Chondrocyte (in vitro differentiated cells): Measurements from ENCODE around the gene MON2. TPM values are rescaled to one million over a fixed set of nuclear protein-coding genes. Genes with fewer than 3 reads are reported as not detected.

Experiments
- DNase-seq: peaks from one replicate; pipeline ENCODE4 v3.0.0; 2021; ENCODE audit warnings: mixed read lengths, low spot score
- H3K27ac Mint-ChIP-seq: one replicate; pipeline ENCODE4 v1.8.0; 2021; ENCODE audit warnings: mild to moderate bottlenecking, moderate library complexity, mixed read lengths; ENCODE audit not compliant: unreplicated experiment
- H3K27me3 Mint-ChIP-seq: 2 replicates; pipeline ENCODE4 v1.8.0; 2021; ENCODE audit warnings: low read depth, mixed read lengths
- H3K36me3 Mint-ChIP-seq: 2 replicates; pipeline ENCODE4 v1.8.0; 2021; ENCODE audit warnings: low read depth, mixed read lengths
- H3K4me1 Mint-ChIP-seq: 2 replicates; pipeline ENCODE4 v1.8.0; 2021; ENCODE audit warnings: low read depth, mild to moderate bottlenecking, mixed read lengths
- H3K4me3 Mint-ChIP-seq: one replicate; pipeline ENCODE4 v1.8.0; 2021; ENCODE audit warnings: mild to moderate bottlenecking, moderate library complexity, mixed read lengths; ENCODE audit not compliant: unreplicated experiment
- H3K9me3 Mint-ChIP-seq: 2 replicates; pipeline ENCODE4 v1.8.0; 2021; ENCODE audit warnings: low read depth, mixed read lengths
- CTCF ChIP-seq: fragments of 200-600 bp; sonication (generic); IDR thresholded peaks from 2 replicates; pipeline ENCODE4 v1.5.0; 2021; ENCODE audit warnings: antibody characterized with exemption, mild to moderate bottlenecking, moderate library complexity
- long read RNA-seq: library from polyadenylated mRNA; stranded (forward); transcript quantifications from one replicate; pipeline ENCODE4 v2.0.0, GENCODE V29; 2021
- total RNA-seq: library from RNA; stranded (reverse); gene quantifications from 3 replicates; pipeline ENCODE4 v1.2.1, GENCODE V29; 2021

MON2 gene, protein sequence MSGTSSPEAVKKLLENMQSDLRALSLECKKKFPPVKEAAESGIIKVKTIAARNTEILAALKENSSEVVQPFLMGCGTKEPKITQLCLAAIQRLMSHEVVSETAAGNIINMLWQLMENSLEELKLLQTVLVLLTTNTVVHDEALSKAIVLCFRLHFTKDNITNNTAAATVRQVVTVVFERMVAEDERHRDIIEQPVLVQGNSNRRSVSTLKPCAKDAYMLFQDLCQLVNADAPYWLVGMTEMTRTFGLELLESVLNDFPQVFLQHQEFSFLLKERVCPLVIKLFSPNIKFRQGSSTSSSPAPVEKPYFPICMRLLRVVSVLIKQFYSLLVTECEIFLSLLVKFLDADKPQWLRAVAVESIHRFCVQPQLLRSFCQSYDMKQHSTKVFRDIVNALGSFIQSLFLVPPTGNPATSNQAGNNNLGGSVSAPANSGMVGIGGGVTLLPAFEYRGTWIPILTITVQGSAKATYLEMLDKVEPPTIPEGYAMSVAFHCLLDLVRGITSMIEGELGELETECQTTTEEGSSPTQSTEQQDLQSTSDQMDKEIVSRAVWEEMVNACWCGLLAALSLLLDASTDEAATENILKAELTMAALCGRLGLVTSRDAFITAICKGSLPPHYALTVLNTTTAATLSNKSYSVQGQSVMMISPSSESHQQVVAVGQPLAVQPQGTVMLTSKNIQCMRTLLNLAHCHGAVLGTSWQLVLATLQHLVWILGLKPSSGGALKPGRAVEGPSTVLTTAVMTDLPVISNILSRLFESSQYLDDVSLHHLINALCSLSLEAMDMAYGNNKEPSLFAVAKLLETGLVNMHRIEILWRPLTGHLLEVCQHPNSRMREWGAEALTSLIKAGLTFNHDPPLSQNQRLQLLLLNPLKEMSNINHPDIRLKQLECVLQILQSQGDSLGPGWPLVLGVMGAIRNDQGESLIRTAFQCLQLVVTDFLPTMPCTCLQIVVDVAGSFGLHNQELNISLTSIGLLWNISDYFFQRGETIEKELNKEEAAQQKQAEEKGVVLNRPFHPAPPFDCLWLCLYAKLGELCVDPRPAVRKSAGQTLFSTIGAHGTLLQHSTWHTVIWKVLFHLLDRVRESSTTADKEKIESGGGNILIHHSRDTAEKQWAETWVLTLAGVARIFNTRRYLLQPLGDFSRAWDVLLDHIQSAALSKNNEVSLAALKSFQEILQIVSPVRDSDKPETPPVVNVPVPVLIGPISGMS (N-terminal part only)
- total RNA-seq: 42.6 to 73.8 TPM (median 47.2 TPM) in 3 replicates
- long read RNA-seq, full-length matches to known transcripts: 1 of 42 reads
- long read RNA-seq, partial matches to known transcripts: 7 of 42 reads
- long read RNA-seq, other reads (novel, unspliced or antisense): 34 of 42 reads

- H3K4me1 Mint-ChIP-seq: peaks cover 28% of the 10 kb centered on the region
- H3K36me3 Mint-ChIP-seq: no peaks in the 10 kb centered on the region
- no peak for DNase-seq
- H3K27ac Mint-ChIP-seq: peak within 1 kb of the TSS; percentile 93
- peak; percentile 20 for TF ChIP-seq CTCF
- H3K27me3 Mint-ChIP-seq: no peaks in the 10 kb centered on the region
- H3K4me3 Mint-ChIP-seq: peak within 1 kb of the TSS; percentile 96
- H3K9me3 Mint-ChIP-seq: peaks cover 19% of the 10 kb centered on the region
These were observed at the start of gene MON2 for GRCh38 chr12:62466594-62467491. MON2 (plus strand) TSS chr12:62466826; CDS start chr12:62467208, 382 bp downstream.

DNA sequence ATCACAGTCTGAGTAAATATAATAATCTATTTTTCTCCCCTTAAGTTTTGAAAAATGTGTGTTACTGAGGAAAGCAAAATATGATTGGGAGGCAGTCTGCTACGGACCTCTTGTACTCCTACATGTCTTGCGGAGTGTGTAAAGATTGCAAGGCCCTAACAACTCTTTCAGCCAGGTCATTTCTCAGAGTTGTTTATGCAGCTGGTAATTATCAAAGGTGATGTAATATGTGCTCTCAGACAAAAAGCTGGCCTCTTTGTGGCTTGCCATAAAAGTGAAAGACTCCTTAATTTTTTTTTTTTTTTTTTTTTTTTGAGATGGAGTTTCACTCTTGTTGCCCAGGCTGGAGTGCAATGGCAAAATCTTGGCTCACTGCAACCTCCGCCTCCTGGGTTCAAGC lies 40.5 kb upstream of the MON2 start:
- H3K9me3 Mint-ChIP-seq: peaks cover 48% of the 10 kb centered on the region
- H3K27me3 Mint-ChIP-seq: peaks cover 10% of the 10 kb centered on the region
- H3K36me3 Mint-ChIP-seq: peaks cover 16% of the 10 kb centered on the region
- no peak overlapping the region for H3K27ac Mint-ChIP-seq
- TF ChIP-seq CTCF: no peak
- no peak for DNase-seq
- H3K4me1 Mint-ChIP-seq: no peaks in the 10 kb centered on the region
- no peak overlapping the region for H3K4me3 Mint-ChIP-seq

GRCh38 chr12:62429457-62429856 lies 37.2 kb upstream of the MON2 start:
- Mint-ChIP-seq H3K27ac (no peak overlapping the region), H3K4me1 (no peaks in the 10 kb centered on the region), H3K36me3 (peaks cover 10% of the 10 kb centered on the region), H3K4me3 (no peak overlapping the region), H3K27me3 (peaks cover 28% of the 10 kb centered on the region), H3K9me3 (peaks cover 26% of the 10 kb centered on the region)
- TF ChIP-seq CTCF: no peak
- no peak for DNase-seq

DNA sequence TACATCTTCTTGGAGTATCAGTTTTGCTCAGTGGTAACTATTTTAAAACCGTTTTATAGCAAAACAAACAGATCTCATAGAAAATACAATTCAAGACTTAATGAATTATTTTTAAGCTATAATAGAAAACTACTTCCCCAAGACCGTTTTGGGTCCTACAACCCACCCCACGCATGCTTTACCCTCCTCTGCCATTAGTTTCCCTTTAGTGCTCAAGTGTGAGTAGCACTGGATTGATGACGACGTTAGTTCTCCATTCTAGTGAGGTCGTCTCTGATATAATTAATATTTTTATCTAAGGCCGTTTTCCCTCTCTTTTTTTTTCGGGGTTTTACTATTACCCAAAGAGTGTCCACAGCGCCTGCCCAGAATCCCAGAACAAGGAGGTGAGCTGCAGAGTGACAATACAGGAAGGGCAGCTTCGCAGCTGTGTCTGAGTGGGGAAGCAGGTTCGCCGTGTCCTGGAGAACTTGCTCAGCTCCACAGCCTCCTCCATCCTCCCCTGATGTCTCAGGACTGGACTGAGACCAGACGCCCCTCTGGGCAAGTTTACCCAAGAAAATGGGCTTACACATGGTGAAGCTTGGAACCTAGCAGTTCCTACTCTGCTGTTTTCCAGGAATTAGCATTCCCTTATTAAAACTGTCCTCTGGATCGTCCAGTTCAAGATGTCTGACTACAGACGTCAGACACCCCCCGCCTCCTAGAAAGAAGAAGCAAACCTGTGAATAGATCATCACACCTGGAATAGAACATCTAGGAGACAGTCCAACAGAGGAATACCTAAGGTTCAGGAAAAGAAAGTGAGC lies 31.9 kb upstream of the MON2 start:
- H3K4me1 Mint-ChIP-seq: peaks cover 16% of the 10 kb centered on the region
- peaks cover 2% of the 10 kb centered on the region for H3K9me3 Mint-ChIP-seq
- H3K27ac Mint-ChIP-seq: no peak overlapping the region
- peaks cover 32% of the 10 kb centered on the region for H3K27me3 Mint-ChIP-seq
- TF ChIP-seq CTCF: no peak
- no peak for DNase-seq
- peaks cover under 1% of the 10 kb centered on the region for H3K36me3 Mint-ChIP-seq
- H3K4me3 Mint-ChIP-seq: peak overlapping the region; percentile 82
